Fibroblast of the aortic adventitia (primary cell): ENCODE data around the gene DIPK1C. TPM values are rescaled to one million over a fixed set of nuclear protein-coding genes. Genes with fewer than 3 reads are reported as not detected.
"Not testable (repeated sequence)": the region's sequence is repeated elsewhere in the genome, so short reads cannot be mapped to it uniquely, and the experiment has no call there.

Source experiments
- DNase-seq: peaks from one replicate; pipeline ENCODE4 v3.0.0-alpha.2; 2010; ENCODE audit warnings: low read depth
- H3K4me3 ChIP-seq: 2 replicates; pipeline ENCODE4 v1.5.1; 2011; ENCODE audit warnings: low read depth, mild to moderate bottlenecking, control low read depth, low read length, moderate library complexity
- total RNA-seq: library from RNA; depleted of rRNA; stranded (reverse); fragments of >200 nt; gene quantifications from 2 replicates; pipeline ENCODE4 v1.2.3, GENCODE V29; 2012; ENCODE audit warnings: low replicate concordance
- TF ChIP-seq, protein P1 (sequence below): IDR thresholded peaks from 2 replicates; pipeline ENCODE4 v1.5.1; 2011; ENCODE audit warnings: mild to moderate bottlenecking, low read length, control low read depth, inconsistent platforms; ENCODE audit not compliant: insufficient read depth

Gene DIPK1C
- not detected in 2 replicates for total RNA-seq

DNA sequence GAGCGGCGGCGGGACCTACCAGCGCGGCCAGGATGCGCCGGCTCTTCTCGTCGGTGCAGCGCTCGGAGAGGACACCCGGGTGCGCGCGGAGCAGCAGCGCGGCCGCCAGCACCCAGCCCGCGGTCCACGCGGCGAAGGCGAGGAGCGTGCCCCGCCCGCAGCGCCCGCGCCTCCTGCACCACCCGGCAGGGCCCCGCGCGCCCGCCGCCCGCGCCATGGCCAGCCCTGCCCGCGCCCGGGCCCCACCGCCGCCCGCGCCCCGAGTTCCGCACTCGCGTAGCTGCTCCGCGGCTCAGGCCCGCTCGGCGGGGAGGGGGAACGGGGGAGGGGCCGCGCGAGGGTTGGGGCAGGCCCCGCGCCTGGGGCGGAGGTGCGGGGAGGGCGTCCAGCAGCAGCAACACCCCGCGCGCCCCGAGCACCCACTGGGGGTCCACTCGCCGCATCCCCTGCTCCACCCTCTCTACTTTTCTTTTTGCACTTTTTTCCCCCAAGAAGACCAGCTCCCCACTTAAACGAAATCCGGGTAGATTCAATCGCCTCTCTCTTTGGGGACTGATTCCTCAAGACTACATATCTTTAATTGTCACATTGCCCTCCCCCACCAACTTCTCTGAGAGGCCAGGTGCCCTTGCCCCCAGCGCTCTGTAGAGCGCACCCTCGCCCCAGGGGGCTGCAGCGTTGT lies at the start of gene DIPK1C:
Gene DIPK1C, minus strand, starts transcription at position 266 of the 682 bp plus-strand sequence. Its CDS starts 49 bp downstream, at position 217.
- no peak for DNase-seq
- no peak within 1 kb of the TSS for H3K4me3 ChIP-seq
- TF ChIP-seq, protein P1, sequence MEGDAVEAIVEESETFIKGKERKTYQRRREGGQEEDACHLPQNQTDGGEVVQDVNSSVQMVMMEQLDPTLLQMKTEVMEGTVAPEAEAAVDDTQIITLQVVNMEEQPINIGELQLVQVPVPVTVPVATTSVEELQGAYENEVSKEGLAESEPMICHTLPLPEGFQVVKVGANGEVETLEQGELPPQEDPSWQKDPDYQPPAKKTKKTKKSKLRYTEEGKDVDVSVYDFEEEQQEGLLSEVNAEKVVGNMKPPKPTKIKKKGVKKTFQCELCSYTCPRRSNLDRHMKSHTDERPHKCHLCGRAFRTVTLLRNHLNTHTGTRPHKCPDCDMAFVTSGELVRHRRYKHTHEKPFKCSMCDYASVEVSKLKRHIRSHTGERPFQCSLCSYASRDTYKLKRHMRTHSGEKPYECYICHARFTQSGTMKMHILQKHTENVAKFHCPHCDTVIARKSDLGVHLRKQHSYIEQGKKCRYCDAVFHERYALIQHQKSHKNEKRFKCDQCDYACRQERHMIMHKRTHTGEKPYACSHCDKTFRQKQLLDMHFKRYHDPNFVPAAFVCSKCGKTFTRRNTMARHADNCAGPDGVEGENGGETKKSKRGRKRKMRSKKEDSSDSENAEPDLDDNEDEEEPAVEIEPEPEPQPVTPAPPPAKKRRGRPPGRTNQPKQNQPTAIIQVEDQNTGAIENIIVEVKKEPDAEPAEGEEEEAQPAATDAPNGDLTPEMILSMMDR: no peak

DNA sequence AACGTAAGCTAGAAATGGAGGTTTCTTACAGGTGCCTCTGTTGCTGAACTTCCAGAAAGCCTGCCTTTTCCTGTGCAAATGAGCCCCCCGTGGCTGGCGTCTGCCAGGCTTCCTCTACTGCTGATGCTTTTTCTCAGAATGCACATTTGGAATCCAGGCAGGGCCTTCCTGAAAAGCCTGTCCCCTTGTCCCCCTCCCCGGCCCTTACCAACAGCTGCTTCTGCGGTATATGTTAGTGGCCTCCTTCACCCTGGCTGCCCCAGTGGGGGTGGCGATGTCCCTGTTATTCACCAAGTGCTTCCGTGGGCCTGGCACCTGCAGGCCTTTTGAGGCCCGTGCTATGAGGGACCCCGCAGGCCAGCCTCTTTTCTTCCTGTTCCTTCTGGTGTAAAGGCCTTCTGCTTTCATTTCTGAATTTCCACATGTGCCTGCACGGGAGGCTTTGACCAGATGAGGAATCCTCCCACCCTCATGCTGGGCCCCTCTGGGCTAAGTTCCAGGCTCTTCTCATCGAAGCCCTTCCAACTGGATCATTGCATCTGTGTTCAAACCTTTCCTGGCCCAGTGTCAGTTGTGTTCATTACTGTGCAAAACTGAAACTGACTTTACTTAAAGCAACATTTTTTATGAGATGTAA lies 49.5 kb upstream of the DIPK1C start:
- TF ChIP-seq, protein P1: no peak
- peak; percentile 52 for DNase-seq
- H3K4me3 ChIP-seq: no peak overlapping the region

DNA sequence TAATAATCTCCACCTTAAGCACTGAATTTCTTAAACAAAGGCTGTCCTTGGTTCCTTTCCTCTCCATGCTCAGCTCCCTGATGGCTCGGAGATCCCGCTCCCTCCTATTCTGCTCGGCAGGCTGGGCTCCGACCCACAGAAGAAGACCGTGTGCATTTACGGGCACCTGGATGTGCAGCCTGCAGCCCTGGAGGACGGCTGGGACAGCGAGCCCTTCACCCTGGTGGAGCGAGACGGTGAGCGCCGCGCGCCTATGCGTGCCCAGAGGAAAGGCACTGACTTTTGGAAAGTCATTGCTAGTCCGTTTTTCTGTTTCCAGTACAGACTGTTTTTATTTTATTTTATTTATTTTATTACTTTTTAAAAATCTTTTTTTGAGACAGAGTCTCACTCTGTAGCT lies 48.7 kb upstream of the DIPK1C start:
- TF ChIP-seq, protein P1: no peak
- H3K4me3 ChIP-seq: no peak overlapping the region
- DNase-seq: no peak

DNA sequence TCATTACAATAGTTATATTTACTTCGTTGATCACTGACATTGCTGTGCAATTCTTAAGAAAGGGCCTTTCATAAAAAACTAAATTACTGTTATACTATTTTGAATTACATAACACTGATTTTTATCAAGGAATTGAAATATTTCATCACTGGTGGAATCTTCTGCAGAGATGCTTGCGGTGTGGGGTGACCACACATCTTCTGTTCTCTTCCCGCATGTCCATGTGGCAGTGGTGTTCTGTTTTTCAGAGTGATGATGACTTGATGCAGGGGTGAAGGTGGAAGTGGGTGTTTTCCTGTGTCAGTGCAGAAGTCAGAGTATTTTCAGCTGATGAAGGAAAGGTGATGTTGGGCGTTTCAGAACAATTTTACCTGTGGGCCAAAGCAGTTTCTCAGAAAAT lies 46.0 kb upstream of the DIPK1C start:
- H3K4me3 ChIP-seq: no peak overlapping the region
- no peak for DNase-seq
- TF ChIP-seq, protein P1: no peak

DNA sequence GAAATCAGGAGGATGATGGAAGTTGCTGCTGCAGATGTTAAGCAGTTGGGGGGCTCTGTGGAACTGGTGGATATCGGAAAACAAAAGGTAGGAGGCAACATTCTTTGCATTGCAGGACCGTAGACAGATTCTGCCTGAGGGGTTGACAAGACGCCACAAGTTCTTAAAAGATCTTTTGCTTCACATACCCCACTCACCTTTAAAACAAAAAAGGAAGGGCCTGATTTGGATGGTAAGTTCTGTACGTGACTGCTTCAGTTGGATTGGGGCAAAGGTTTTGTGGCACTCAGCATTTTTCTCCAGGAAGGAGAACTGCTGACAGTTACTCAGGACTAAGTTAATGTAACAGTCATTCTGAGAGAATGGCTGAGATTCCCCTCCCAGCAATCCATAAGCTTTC lies 44.3 kb upstream of the DIPK1C start:
- TF ChIP-seq, protein P1: no peak
- H3K4me3 ChIP-seq: no peak overlapping the region
- no peak for DNase-seq

DNA sequence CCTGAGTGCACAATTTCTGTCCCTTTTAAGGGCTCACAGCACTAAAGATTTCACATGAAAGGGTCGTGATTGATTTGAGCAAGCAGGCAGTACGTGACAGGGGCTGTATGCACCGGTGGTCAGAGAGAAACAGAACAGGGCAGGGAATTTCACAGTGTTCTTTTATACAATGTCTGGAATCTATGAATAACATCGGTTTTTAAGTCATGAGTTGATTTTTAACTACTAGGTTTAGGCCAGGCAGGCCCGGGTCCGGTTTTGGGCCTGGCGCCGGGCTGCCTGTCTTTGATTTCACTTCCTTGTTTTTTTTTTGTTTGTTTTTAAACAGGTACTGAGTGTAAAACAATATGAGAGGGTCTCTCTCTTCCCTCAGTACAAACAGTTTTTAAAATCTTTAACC lies 43.7 kb upstream of the DIPK1C start:
- DNase-seq, H3K4me3 ChIP-seq: not testable (repeated sequence)

DNA sequence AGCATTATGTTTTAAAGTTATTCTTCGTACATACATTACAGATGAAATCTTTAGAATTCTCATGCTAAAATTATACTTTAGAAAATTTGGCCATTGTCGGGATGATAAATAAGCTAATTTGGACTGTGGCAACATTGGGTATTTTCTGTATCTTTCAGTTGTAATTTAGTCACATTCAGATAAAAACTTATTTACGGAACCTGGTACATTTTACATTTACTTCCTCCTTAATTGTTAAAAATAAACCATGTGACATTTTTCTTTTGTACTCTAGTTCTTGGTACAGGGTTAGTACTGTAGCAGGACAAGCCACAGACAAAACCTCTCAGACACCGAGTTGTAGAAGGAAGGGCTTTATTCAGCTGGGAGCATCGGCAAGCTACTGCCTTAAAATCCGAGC lies 43.3 kb upstream of the DIPK1C start:
- H3K4me3 ChIP-seq: no peak overlapping the region
- TF ChIP-seq, protein P1: no peak
- no peak for DNase-seq
